MCF 10A (cell line): ENCODE results near the gene SLC25A31. TPM values are rescaled to one million over a fixed set of nuclear protein-coding genes. Genes with fewer than 3 reads are reported as not detected.
A peak's percentile ranks its signal among the peaks of the same experiment; 100 is the strongest.

ENCODE experiments used
- BruUV-seq: library from RNA; stranded (reverse); fragments of 400-500 nt; replicated peaks from 2 replicates; lab custom pipeline; 2021; lab: Mats Ljungman, UMichigan
- CTCF ChIA-PET: fragments of 300-600 bp; sonication (Branson Sonifier 250); formaldehyde crosslinking; extraction: SDS; loops from one replicate; lab custom pipeline; 2021; ENCODE audit warnings: antibody characterized with exemption, inconsistent platforms; lab: Yijun Ruan, JAX
- POLR2A ChIA-PET: fragments of 300-600, 350-650 bp; sonication (Branson Sonifier 250); formaldehyde crosslinking; extraction: SDS; loops from one replicate; lab custom pipeline; 2020; ENCODE audit warnings: antibody characterized with exemption, inconsistent platforms; lab: Yijun Ruan, JAX
- DNase-seq: peaks from one replicate; pipeline ENCODE4 v3.0.0-alpha.2; 2018; ENCODE audit not compliant: unreplicated experiment
- H3K27ac Mint-ChIP-seq: one replicate; pipeline ENCODE4 v1.8.0; 2022; ENCODE audit warnings: mild to moderate bottlenecking, low read depth, mixed read lengths; ENCODE audit not compliant: unreplicated experiment
- H3K27me3 Mint-ChIP-seq: one replicate; pipeline ENCODE4 v1.8.0; 2022; ENCODE audit warnings: mixed read lengths; ENCODE audit not compliant: insufficient read depth, unreplicated experiment
- H3K36me3 Mint-ChIP-seq: one replicate; pipeline ENCODE4 v1.8.0; 2022; ENCODE audit warnings: mild to moderate bottlenecking, moderate library complexity, mixed read lengths; ENCODE audit not compliant: insufficient read depth, unreplicated experiment
- H3K4me1 Mint-ChIP-seq: one replicate; pipeline ENCODE4 v1.8.0; 2022; ENCODE audit warnings: mixed read lengths; ENCODE audit not compliant: insufficient read depth, unreplicated experiment
- H3K4me3 Mint-ChIP-seq: one replicate; pipeline ENCODE4 v1.8.0; 2022; ENCODE audit warnings: mild to moderate bottlenecking, moderate library complexity, mixed read lengths; ENCODE audit not compliant: unreplicated experiment
- H3K9me3 Mint-ChIP-seq: one replicate; pipeline ENCODE4 v1.8.0; 2022; ENCODE audit warnings: mixed read lengths; ENCODE audit not compliant: unreplicated experiment
- CTCF ChIP-seq: fragments of 200-600 bp; IDR thresholded peaks from one replicate; pipeline ENCODE4 v1.8.0; 2022; ENCODE audit warnings: antibody characterized with exemption, mild to moderate bottlenecking; ENCODE audit not compliant: unreplicated experiment
- intact Hi-C: fragments of 100-400 bp; cut with micrococcal nuclease; formaldehyde crosslinking; loops from 2 replicates; pipeline ENCODE4 v1.14.1; 2022
- total RNA-seq: library from RNA; stranded (reverse); gene quantifications from 2 replicates; pipeline ENCODE4 v1.2.3, GENCODE V29; 2022

SLC25A31 gene
- total RNA-seq, 1 experiment from 2014 or later = not detected

- TF ChIP-seq CTCF = no peak
- Mint-ChIP-seq H3K4me3 (no peak overlapping the region), H3K4me1 (no peaks in the 10 kb centered on the region), H3K36me3 (no peaks in the 10 kb centered on the region), H3K9me3 (no peaks in the 10 kb centered on the region), H3K27me3 (no peaks in the 10 kb centered on the region), H3K27ac (no peak overlapping the region)
- ChIA-PET CTCF (interaction anchor here (0.6 to 5.7 kb wide), 11 partner anchors 9 to 134 kb away, joined by 3 to 236 read pairs (median 12); no protein-coding TSS in a partner anchor), POLR2A (interaction anchor here (1.6 to 2.9 kb wide), 2 partner anchors 98 to 125 kb away, joined by 6 to 25 read pairs; no protein-coding TSS in a partner anchor)
- intact Hi-C loops = no loop called here
- DNase-seq = no peak
- no TSS peak for BruUV-seq
Measured at GRCh38 chr4:127731406-127731805, 1.2 kb downstream of the SLC25A31 start.

- no TSS peak for BruUV-seq
- Mint-ChIP-seq H3K4me3 (no peak overlapping the region), H3K4me1 (no peaks in the 10 kb centered on the region), H3K36me3 (no peaks in the 10 kb centered on the region), H3K9me3 (no peaks in the 10 kb centered on the region), H3K27me3 (no peaks in the 10 kb centered on the region), H3K27ac (no peak overlapping the region)
- peak; percentile 58 for DNase-seq
- ChIA-PET CTCF (interaction anchor here (0.5 to 5.7 kb wide), 33 partner anchors 10 to 583 kb away, joined by 3 to 236 read pairs (median 7); partner anchors contain the start of gene INTU), POLR2A (interaction anchor here (0.6 to 2.9 kb wide), 11 partner anchors 14 to 1965 kb away, joined by 3 to 25 read pairs (median 3); no protein-coding TSS in a partner anchor)
- intact Hi-C loops = loop anchor here (1.0 kb wide), 1 partner anchor 127 kb away; no protein-coding TSS in a partner anchor
- TF ChIP-seq CTCF = peak; percentile 56
Measured at GRCh38 chr4:127732623-127733328, 2.6 kb downstream of the SLC25A31 start.

- ChIA-PET POLR2A (no interaction called here), CTCF (interaction anchor here (0.6 to 5.7 kb wide), 4 partner anchors 11 to 197 kb away, joined by 3 to 236 read pairs (median 32); no protein-coding TSS in a partner anchor)
- H3K36me3 Mint-ChIP-seq = no peaks in the 10 kb centered on the region
- no peak overlapping the region for H3K4me3 Mint-ChIP-seq
- no peak overlapping the region for H3K27ac Mint-ChIP-seq
- H3K27me3 Mint-ChIP-seq = no peaks in the 10 kb centered on the region
- H3K9me3 Mint-ChIP-seq = no peaks in the 10 kb centered on the region
- TF ChIP-seq CTCF = no peak
- intact Hi-C loops = no loop called here
- DNase-seq = no peak
- no peaks in the 10 kb centered on the region for H3K4me1 Mint-ChIP-seq
- BruUV-seq = no TSS peak
Measured at GRCh38 chr4:127734976-127735375, 4.8 kb downstream of the SLC25A31 start.

DNA sequence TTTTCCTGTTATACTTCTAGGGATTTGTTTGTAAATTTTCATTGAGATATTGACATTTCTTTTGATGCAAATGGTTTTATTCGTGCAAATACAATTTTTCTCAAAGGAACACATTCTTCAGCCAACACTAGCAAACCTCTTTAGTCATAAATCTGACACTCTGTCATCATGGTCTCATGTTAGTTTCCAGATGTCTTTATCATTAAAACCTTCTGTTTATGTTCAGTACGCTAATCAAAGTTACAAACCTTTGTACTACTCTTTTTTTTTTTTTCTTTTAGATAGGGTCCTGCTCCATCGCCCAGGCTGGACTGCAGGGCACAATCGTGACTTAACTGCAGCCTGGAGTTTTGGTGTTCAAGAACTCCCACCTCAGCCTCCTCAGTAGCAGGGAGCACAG, 7.1 kb downstream of the SLC25A31 start:
- no peaks in the 10 kb centered on the region for H3K4me1 Mint-ChIP-seq
- TF ChIP-seq CTCF = no peak
- no peak for DNase-seq
- H3K4me3 Mint-ChIP-seq = no peak overlapping the region
- CTCF ChIA-PET = interaction anchor here (0.9 to 1.6 kb wide), 3 partner anchors 29 to 135 kb away, joined by 4 to 6 read pairs (median 5); no protein-coding TSS in a partner anchor
- H3K27me3 Mint-ChIP-seq = no peaks in the 10 kb centered on the region
- H3K9me3 Mint-ChIP-seq = peaks cover 4% of the 10 kb centered on the region
- peak overlapping the region; percentile 22 for H3K27ac Mint-ChIP-seq
- POLR2A ChIA-PET = no interaction called here
- BruUV-seq = no TSS peak
- H3K36me3 Mint-ChIP-seq = no peaks in the 10 kb centered on the region
- intact Hi-C loops = no loop called here
